GM19324 (cell line): ENCODE measurements around the gene CBX7.

Experiments
- ATAC-seq: cut with Tn5 transposase; IDR thresholded peaks from one replicate; pipeline ENCODE4 v1.9.1; 2021; ENCODE audit warnings: mild to moderate bottlenecking, moderate library complexity; ENCODE audit not compliant: unreplicated experiment, low FRiP score

Gene CBX7

DNA sequence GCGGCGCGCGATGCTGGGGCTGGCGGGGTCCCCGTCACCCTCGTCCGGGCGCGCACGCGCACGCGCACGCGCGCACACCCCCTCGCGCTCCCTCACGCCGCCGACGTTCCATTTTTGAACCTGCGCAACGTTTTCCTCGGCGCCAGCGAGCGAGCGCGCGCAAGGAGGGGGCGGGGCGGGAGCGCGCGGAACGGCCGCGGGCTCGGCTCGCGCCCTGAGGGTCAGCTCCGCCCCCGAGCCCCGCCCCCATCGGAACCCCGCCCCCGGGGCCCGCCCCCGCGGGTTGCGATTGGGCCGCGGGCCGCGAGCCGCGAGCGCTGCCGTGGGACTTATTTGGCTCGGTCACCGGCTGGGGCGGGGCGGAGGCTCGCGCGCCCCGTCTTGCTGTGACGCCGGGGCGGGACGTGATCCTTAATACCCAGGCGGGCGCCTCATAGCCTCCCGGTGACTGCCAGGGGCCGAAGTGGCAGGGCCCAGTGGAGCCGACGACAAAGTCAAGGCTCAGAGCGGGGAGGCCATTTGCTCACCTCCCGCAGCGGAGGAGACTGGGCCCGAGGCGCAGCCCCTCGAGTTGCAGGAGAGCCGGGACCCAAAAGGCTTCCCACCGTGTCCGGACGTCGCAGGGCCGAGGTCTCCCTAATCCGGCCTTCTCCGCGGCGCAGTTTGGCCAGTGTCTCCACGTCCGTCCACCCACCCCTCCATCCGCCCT is at the start of gene CBX7:
Gene CBX7, minus strand, starts transcription at position 170 of the 709 bp plus-strand sequence. CDS start 236 bp downstream, outside the sequence.
- ATAC-seq = peak; percentile 78

DNA sequence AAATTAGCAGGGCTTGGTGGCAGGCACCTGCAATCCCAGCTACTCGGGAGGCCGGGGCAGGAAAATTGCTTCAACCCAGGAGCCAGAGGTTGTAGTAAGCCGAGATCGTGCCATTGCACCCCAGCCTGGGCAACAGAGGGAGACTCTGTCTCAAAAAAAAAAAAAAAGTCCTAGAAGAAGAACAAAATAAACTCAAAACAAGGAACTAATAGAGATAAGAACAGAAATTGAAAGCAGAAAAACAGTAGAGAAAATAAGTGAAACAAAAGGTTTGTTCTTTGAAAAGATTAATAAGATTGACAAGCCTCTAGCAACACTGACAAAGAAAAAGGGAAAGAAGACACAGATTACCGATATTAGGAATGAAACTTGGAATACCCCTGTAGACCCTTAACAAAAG is 45.1 kb upstream of the CBX7 start:
- ATAC-seq = no peak

DNA sequence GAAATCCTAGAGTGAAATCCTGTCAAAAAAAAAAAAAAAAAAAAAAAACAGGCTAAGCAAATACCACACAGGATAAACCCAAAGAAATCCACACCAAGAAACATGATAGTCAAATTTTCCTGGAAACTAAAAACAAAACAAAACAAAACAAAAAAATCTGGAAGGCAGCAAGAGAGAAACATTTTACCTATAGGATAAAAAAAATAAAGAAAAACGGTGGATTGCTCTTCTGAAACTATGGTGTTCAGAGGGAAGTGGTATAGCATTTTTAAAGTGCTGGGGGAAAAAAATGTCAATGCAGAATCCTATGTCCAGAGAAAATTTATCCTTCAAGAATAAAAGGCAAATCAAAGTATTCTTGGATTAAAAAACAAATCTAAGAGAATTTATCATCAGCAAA is 41.6 kb upstream of the CBX7 start:
- ATAC-seq = no peak

DNA sequence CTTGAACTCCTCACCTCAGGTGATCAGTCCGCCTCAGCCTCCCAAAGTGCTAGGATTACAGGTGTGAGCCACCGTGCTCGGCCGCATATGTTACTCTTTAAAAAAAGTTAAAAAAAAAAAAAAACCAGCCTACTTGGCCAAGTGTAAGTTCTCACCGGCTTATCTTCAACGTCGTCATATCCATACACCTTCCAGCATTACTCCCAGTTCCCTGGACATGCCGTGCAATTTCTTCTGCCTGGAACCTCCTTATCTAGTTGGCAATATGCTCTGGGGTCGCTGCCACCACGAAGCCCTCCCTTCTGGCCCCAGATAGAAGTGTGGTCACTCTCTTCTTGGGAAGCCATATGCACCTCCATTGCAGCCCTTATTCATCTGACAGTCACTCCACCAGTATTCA is 36.3 kb upstream of the CBX7 start:
- ATAC-seq = no peak

- no peak for ATAC-seq
Observed at GRCh38 chr22:39185601-39186012, 33.1 kb upstream of the CBX7 start.

DNA sequence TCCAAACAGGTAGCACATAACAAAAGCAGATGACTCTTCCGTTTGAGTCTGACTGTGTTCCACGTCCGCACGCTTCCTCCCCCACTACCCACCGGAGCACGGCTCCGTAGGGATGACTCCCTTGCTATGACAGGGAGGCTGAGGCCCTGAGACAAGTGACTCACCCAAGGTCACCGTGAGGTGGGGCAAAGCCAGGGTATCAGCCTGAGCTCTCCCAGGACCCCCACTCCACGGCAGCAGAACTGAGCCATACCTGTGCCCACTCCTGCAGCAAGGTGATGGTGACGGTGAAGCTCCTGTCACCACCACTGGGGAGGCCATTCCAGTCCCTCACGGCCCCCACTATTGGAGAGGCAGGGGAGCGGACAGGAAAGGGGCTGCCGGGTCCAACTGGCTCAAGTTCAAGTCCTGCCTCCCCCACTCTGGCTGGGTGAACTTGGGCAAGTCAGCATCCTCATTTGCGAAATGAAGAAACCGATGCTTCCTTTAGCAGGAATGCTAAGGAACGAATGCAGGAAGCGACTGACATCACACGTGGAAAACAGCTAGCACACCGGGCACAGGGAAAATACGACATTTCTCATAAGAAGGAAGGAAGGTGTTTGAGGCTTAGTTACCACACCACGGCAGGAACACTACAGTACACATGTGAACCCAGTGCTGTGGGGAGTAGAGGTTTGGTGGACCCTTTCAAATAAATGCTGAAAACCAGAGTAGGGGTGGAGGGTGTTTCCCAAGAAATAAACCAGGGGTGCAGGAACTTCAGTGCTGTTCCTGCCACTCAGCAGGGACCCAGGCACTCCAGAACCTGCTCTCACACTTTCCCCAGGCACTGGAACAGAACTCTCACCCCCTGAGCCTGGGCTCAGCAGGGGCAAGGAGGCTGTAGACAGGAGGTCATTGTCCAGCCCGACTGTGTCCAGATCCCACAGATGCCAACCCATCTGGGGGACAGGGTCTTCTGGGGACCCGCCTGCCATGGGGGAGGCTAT is 32.4 kb upstream of the CBX7 start:
- no peak for ATAC-seq

DNA sequence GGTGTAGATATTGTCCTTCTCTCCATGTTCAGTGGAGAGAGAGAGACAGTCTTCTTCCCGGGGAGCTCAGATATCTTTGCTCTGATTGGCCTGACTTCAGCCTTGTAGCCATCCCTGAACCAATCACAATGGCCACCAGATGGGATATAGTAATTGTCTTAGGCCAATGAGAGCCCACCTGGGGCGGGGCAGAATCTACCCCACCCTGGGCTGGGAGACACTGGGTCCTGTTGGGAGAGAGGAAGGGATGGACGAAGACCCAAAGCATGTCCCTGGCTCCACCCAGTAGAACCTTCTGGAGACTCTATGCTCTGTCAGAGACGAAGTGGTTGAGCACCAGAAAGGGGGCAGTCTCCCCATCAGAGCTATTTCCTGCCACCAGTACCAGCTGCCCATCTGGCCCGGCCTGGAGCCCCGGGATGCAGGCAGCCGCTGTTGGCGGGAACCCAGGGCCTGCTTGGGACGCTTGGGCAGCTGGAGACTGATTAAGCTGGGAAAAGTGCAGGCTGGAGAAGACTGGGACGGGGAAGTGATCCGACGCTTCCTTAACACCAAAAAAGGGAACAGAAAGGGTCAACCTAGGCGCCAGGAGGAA is 31.6 kb upstream of the CBX7 start:
- no peak for ATAC-seq

DNA sequence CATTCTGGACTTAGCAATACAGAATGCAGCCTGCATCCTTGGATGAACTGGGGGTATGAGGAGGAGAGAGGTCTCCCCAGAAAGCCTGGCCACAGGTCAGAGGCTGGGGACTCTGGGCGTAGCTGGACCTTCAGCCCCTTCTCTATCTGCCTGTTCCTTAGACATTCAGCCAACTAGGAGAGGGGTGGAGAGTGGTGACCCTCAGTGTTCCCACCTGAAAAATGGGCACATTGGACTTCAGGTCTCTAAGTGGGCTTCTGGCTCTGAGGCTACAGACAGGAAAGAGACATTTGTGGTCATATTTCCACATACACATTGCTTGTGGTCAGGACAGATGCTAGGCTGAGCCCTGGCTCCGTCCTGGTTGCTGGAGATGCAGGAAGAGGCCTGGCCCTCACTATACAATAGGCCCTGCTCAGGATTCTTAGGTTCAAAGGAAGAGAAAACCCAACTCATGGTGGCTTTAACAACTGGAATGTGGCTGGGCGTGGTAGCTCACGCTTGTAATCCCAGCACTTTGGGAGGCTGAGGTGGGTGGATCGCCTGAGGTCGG is 30.1 kb upstream of the CBX7 start:
- no peak for ATAC-seq

DNA sequence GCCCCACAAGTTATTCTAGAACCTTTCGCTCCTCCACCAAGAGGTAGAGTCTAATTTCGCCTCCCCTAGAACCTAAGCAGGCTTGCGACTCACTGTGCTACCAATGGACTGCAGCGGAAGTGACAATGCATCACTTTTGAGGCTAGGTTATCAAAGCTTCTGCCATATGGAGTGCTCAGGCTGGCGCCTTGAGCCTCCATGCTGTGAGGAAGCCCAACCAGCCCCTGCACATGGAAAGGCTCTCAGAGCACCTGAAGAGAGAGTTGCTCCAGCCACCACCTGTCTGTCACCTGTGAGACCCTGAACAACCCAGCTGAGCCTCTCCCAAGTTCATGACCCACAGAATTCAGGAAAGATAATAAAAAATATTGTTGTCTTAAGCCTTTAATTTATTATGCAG is 29.3 kb upstream of the CBX7 start:
- no peak for ATAC-seq

- ATAC-seq = no peak
Observed at GRCh38 chr22:39181356-39181755, 28.9 kb upstream of the CBX7 start.

GRCh38 chr22:39179841-39180335 is 27.4 kb upstream of the CBX7 start:
- no peak for ATAC-seq

- ATAC-seq = no peak
Observed at GRCh38 chr22:39179401-39179827, 26.9 kb upstream of the CBX7 start.

DNA sequence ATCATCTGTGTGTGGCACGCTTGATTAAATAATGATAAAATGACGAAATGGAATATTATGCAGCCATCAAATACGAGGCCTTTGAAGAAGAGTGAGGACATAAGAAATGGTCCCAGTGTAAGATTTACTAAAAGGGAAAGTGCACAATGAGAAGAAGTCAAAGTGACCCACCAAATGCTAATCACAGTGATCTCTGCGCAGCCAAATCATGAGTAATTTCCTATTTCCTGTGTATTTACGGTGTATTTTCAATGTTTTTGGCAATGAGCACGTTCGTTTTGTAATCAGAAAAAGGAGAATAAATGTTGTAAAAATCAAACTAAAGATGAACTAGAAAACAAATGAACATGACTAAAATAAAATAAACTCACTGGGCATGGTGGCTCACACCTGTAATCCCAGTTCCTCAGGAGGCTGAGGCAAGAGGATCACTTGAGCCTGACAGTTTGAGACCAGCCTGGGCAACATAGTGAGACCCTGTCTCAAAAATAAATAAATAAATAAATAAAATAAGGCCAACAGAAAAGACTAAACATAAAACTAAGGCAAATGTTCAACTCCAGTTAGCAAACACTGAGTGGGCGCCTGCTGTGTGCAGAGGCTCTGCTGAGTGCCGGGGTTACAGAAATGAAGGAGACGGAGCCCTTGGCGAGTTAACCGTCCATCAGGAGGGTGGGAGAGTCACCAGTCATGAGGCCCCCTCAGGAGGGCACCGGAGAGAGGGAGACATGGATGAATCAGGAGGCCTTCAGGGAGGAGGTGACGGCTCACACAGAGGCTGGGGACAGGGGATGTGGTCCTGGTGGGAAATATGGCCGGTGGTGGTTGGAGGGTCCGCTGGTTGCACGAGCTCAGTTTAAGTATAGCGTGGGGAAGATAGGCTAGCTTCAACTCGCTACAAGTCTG is 26.0 kb upstream of the CBX7 start:
- ATAC-seq = no peak

DNA sequence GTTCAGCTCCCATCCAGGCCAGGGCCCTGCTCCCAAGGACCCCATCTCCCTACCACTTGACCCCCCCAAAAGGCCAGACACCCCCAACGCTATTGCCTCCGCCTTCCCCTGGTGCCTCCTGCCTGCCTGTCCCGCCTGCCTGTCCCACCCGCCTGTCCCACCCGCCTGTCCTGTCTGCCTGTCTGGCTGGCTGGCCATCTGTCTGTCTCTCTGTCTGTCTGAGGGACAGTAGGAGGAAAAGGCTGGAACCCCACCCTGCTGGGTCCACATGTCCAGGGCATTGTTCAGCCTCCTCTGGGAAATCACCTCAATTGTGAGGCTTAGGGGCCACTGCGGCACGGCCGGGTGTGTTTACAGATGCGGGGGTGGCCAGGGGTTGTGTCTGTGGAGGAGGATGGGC is 25.3 kb upstream of the CBX7 start:
- no peak for ATAC-seq

DNA sequence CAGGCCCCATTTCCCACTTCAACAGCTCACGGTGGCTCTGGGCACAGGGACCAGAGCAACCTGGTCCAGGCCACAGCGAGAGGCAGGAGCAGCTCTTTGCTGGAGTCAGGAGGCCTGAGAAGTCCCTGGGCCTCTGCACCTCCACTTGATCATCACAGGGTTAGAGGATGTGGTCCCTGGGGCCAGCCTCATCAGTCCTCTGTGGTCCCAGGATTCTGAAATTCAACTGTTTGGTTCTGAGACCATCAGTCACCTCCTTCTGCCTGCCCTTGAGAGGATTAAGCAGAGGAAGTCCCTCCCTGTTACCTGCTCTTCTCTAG is 24.9 kb upstream of the CBX7 start:
- no peak for ATAC-seq

- no peak for ATAC-seq
Observed at GRCh38 chr22:39176714-39177455, 24.4 kb upstream of the CBX7 start.

- ATAC-seq = no peak
Observed at GRCh38 chr22:39176143-39176713, 23.7 kb upstream of the CBX7 start.

- ATAC-seq = no peak
Observed at GRCh38 chr22:39175353-39176142, 23.1 kb upstream of the CBX7 start.
